Islet of Langerhans (tissue), 1 donor: ENCODE measurements around the gene USP7.
"Not testable (repeated sequence)": the region's sequence is repeated elsewhere in the genome, so short reads cannot be mapped to it uniquely, and the experiment has no call there.

Source experiments
- FAIRE-seq: peaks from one replicate; lab custom pipeline; 2011; peaks lifted over from hg19 to GRCh38; lab: Jason Lieb, UNC

The USP7 gene

GRCh38 chr16:8843296-8843695 is 120.4 kb downstream of the USP7 start:
- FAIRE-seq = not testable (repeated sequence)
